Epithelial cell of prostate (primary cell): ENCODE data around the gene HLCS.
A peak's percentile ranks its signal among the peaks of the same experiment; 100 is the strongest.

Experiments
- DNase-seq: peaks from one replicate; pipeline ENCODE4 v3.0.0-alpha.2; 2011; ENCODE audit warnings: low read depth, low spot score
- H3K27ac ChIP-seq: fragments of 450-650 bp; 2 replicates; pipeline ENCODE4 v1.5.1; 2017; ENCODE audit warnings: mild to moderate bottlenecking

The HLCS gene

DNA sequence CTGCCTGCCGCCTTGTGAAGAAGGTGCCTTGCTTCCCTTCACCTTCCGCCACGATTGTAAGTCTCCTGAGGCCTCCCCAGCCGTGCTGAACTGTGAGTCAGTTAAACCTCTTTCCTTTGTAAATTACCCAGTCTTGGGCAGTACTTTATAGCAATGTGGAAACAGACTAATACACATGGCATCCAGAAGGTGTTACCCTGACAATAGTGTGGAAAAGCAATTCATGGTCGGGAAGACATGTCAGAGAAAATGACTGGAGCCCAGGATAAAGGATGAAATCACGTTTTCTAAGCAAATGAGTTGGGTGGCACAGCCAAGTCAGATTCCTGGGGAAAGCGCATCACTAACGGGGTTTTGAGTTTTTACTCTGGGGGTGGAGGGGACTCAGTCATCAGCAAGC is 76.4 kb downstream of the HLCS start:
- H3K27ac ChIP-seq: no peak overlapping the region
- no peak for DNase-seq

DNA sequence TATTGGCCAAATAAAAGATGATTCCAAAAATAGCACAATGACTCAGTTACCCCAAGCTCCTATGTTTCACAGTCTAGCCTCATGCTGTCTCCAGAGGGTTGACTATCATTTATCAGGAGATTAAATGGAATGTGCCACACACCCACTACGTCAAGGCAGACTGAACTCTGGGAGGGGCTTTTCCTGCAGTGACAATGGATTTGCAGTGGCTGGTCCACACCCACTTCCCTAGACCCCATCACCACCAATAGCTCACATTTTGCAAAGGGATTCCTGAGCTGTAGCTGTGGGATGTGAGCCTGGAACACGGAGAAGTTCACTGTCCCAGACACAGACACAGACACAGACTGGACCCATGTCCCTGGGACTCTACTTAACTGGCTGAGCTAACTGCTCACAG is 77.1 kb downstream of the HLCS start:
- H3K27ac ChIP-seq: no peak overlapping the region
- no peak for DNase-seq

- DNase-seq: no peak
- no peak overlapping the region for H3K27ac ChIP-seq
Observed at GRCh38 chr21:36888466-36888865, 78.0 kb downstream of the HLCS start.

DNA sequence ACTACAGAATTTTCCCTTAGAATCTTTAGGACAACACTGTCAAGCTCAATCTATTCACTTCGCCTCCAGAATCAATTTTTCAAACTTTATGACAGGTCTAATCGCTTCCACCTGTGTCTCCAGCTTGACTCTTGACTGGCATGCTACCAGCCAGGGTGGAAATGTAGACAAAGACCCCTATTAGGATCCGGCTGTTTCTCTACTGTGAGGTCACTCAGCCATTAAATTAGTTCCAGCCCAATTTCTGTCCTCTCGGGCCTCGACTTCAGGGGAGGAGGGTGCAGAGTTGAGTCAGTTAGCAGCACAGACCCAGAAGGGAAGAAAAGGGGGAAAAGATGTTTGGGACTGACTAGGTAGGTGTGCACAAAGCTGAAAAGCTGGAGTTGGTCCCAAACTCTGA is 78.5 kb downstream of the HLCS start:
- DNase-seq: no peak

DNA sequence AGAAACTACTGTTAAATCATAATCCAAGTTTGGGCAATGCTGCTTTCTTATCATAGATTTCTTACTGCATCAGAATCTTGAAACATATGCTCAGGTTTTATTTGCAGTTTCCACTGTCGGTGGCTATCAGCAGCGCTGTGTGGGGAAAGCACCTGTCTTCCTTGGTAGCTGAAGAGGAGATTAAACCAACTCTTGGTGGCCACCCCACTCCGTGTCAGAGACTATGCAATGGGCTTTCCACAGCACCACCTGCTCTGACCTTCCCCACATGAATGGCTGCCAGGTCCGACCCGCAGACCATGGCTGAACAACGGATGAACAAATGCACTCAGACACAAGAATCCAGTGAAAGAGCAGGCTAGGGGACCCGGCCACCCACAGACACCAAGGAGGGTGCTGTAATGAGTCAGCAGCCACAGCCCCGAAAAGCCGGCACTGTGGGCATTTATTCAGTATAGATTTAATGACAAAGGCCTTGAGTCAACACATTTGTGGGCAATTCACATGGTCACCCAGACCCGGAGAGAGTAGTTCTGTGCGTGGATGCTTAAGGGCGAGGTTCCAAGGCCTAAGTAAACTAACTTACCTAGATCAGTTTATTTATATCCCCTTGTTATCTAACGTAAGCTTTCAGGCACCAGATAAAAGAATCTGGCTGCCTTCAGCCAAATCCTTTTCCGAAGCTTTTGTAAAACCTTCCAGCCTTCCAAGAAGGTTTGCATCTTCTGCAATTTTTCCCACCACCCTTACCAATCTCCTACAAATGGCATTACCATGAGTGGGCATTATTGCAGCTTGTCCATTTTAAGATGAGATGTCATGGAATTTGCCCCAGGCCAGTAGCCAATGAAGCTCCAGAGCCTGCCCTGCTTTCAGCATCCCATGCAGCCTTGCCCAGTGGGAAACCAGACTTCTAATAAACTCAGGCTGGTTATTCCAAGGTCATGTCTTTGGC is 82.7 kb downstream of the HLCS start:
- DNase-seq: no peak
- H3K27ac ChIP-seq: no peak overlapping the region

More for the DNA sequence above, 78.5 kb downstream of the HLCS start:
- no peak overlapping the region for H3K27ac ChIP-seq

DNA sequence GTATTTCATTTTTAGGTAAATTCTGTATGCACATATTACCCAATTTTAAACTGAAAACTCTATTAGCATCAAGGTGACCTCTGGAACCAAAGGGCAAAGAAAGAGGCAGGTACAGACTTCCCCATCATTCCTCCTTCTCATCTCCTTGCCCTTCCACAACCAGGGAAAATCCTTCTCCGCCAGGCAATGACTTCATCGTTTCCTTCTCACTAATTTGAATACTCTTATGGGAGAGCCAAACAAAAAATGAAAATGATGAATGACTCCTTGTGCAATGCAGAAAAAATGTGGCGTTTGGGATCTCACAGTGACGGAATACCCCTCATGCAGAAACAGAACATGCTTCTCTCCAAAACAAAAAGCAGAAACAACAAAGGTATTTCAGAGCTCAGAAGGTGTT is 83.7 kb downstream of the HLCS start:
- no peak for DNase-seq
- H3K27ac ChIP-seq: no peak overlapping the region

DNA sequence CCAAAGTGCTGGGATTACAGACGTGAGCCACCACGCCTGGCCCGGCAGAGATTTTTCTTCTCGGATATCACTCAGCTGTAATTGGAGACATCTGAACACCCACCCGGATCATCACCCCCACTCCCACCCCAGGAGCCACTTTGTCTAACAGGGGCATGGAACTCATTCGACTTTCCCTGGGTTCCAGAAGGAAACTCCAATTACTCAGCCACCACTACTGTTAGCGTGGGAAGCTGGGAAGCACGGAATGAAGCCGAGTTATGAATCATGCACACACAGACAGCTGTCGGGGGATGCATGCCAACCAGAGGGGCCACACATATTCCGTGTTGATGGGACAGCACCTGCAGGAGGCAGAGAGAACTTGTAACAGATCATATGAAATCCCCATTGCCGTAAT is 85.2 kb downstream of the HLCS start:
- no peak for DNase-seq

DNA sequence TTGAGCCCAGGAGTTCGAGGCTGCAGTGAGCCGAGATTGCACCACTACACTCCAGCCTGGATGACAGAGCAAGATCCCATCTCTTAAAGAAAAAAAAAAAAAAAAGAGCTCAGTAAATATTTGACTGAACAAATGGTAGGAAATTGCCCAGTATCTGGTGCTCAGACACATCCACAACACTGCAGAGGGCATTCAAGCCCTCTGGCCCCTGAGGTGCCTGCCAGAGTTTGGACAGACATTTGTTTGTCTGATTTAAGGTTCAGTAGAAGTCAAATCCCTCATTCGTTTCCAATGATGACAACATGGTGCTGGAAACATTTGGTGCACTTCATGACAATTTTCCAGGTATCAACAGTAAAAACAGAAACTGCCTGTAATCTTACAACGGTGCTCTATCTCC is 86.6 kb downstream of the HLCS start:
- no peak overlapping the region for H3K27ac ChIP-seq
- DNase-seq: no peak

More for the DNA sequence above, 85.2 kb downstream of the HLCS start:
- no peak overlapping the region for H3K27ac ChIP-seq

DNA sequence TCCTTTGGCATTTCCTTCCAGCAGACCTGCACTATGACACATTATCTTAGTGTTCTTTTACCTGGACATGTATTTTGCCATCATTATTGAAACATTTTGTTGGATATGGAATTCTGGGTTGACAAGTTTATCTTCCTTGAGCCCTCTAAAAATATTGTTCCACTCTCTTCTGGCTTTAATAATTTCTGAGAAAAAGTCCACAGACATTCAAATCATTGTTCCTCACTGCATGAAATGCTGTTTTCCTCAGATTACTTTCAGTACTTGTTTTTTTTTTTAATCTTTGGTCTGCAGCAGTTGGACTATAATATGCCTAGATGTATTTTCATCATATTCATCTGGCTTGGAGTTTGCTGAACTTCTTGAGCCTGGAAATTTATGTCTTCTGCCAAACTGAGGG is 88.7 kb downstream of the HLCS start:
- no peak for DNase-seq
- no peak overlapping the region for H3K27ac ChIP-seq

GRCh38 chr21:36874665-36875064 is 91.8 kb downstream of the HLCS start:
- H3K27ac ChIP-seq: no peak overlapping the region

DNA sequence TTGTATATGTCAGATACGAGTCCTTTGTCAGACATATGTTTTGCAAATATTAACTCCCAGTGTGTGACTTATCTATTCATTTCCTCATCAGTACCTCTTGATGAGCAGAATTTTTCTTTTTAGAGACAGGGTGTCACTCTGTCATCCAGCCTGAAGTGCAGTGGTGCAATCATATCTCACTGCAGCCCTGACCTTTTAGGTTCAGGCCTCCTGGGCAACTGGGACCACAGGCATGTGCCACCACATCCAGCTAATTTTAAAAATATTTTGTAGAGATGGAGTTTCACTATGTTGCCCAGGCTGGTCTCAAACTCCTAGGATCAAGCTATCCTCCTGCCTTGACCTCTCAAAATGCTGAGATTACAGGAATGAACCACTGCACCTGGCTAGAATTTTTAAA is 93.0 kb downstream of the HLCS start:
- DNase-seq: no peak
- H3K27ac ChIP-seq: no peak overlapping the region

More at GRCh38 chr21:36874665-36875064, 91.8 kb downstream of the HLCS start:
- DNase-seq: no peak

DNA sequence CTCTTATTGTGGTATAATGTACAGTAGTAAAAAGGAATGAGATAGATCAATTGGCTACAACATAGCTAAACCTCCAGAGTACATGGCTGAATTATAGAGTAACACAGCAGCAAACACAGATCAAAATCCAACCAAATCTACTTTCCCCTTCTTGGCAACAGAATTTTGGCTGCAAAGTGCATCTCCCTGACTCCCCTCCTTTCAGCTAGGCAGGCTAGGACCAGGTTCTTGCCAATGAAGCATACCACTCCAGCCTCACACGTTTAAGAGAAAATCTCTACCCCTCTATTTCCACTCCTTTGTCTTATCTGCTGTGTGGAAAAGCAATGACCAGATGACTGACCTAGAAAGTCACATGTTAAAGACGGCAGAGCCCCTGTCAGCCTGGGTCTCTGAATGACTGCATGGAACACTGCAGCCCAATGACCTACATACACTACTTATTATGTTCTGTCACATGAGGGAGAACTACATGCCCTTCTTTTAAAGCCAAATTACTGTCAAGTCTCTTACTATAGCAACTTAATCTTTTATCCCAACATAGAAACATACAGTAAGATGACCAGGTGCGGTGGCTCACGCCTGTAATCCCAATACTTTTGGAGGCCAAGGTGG is 99.1 kb downstream of the HLCS start:
- no peak overlapping the region for H3K27ac ChIP-seq
- DNase-seq: no peak

- no peak for DNase-seq
- H3K27ac ChIP-seq: no peak overlapping the region
Observed at GRCh38 chr21:36866419-36866818, 100.0 kb downstream of the HLCS start.

DNA sequence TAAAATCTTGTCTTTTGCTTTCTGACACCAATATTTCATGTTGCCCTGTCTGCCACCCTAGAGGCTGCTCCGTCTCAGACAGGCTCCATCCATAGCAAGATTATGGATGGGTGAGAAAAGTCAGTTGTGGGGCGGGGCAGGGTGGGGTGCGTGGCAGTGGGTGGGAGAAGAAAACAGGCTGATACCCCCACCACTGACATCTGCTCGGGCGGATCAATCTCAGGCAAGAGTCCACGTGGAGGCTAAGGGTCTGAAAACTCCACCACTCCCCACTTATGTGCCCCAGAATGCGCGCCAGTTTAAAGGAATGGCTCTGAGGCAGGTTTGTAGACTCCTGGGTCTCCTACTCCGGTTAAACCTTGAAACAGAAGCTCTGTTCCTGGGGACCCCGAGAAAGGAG is 101.5 kb downstream of the HLCS start:
- no peak for DNase-seq
- H3K27ac ChIP-seq: no peak overlapping the region

- no peak for DNase-seq
- H3K27ac ChIP-seq: no peak overlapping the region
Observed at GRCh38 chr21:36863260-36863659, 103.2 kb downstream of the HLCS start.

GRCh38 chr21:36861595-36862323 is 104.7 kb downstream of the HLCS start:
- no peak for DNase-seq
- H3K27ac ChIP-seq: peak overlapping the region; percentile 96

- peak overlapping the region; percentile 96 for H3K27ac ChIP-seq
- peak; percentile 3 for DNase-seq
Observed at GRCh38 chr21:36860736-36861594, 105.5 kb downstream of the HLCS start.

DNA sequence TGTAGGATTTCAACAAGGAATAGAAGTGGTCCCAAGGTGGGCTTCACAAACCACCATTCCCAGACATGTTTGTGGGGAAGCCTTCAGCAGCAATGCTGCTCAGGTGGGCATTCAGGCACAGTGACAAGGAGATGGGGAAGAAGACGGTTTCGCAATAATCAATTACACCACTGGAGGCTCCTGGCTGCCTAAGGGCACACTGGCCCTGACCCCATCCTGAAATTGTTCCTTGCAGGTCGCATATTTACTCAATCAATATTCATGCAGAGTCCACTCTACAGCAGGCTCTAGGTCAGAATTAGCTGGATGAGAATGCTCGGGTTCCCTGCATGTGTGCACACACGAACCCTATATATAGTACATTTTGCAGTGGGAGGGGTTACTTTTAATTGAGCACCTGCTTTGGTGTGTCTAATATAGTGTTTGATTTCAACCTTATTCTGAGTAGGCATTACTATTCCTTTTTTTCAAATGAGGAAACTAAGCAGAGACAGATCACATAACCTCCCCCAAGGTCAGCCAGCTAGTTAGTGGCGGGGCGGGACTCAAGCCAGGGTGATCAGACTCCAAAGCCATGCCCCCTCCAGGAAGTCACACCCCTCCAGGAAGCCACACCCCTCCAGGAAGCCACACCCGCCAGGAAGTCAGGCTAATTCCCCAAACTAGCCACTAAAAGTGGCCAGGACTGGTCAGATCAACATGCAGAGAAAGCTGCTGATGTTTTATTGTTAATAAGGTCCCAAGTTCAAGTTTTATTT is 106.5 kb downstream of the HLCS start:
- peak overlapping the region; percentile 96 for H3K27ac ChIP-seq
- peak; percentile 6 for DNase-seq

DNA sequence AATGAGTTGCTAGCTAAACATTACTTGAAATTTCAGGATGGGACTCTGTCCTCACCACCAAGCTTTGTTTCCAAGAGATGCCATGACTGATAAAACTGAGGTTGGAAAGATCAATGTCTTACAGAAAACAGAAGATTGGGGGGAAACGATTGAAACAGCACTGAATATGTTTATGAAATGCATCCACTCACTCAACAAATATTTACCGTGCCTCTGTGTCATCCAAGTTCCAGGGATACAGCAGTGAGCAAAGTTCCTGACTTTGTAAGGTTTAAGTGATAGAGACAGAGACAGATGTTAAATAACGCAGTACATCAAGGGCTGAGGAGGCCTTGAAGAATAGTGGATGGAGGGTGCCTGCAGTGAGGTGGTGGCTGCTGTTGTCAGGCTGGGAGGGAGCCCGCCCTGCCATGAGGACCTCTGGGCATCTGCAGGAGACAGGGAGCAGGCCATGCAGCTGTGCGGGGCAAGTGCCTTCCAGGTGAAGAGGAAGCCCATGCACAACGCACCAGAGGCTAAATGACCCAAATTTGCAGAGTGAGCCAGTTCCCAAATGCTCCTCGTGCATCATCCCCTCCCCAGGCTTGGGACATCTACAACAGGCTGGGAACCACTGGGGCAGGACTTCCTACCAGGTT is 108.0 kb downstream of the HLCS start:
- DNase-seq: no peak
- H3K27ac ChIP-seq: no peak overlapping the region
